DND-41 (cell line): ENCODE results near the gene ANKRD6.
A peak's percentile ranks its signal among the peaks of the same experiment; 100 is the strongest.

Source experiments
- ATAC-seq: fragments of 200-7000 bp; cut with Tn5 transposase; 3 replicates; pipeline ENCODE4 v1.9.1; 2021; ENCODE audit warnings: low read depth; ENCODE audit not compliant: insufficient read depth
- DNase-seq: peaks from one replicate; pipeline ENCODE4 v3.0.0-alpha.2; 2020
- H2AFZ ChIP-seq: 2 replicates; pipeline ENCODE4 v1.6.0; 2012; ENCODE audit warnings: low read depth, low read length
- H3K27ac ChIP-seq: 2 replicates; pipeline ENCODE4 v1.5.1; 2012; ENCODE audit warnings: low read length, inconsistent platforms
- H3K27me3 ChIP-seq: fragments of 200-600 bp; sonication (generic); 2 replicates; pipeline ENCODE4 v1.6.0; 2012; ENCODE audit warnings: low read length, mild to moderate bottlenecking, inconsistent platforms; ENCODE audit not compliant: insufficient read depth, poor library complexity
- H3K36me3 ChIP-seq: 2 replicates; pipeline ENCODE4 v1.5.1; 2012; ENCODE audit warnings: low read length, inconsistent platforms; ENCODE audit not compliant: insufficient read depth
- H3K4me1 ChIP-seq: 2 replicates; pipeline ENCODE4 v1.5.1; 2012; ENCODE audit warnings: mild to moderate bottlenecking, low read length; ENCODE audit not compliant: insufficient read depth
- H3K4me2 ChIP-seq: 2 replicates; pipeline ENCODE4 v1.6.0; 2012; ENCODE audit warnings: mild to moderate bottlenecking, moderate library complexity, low read length, inconsistent platforms; ENCODE audit not compliant: insufficient read depth
- H3K4me3 ChIP-seq, 2 experiments: fragments of 200-600 bp in 1 of 2; shearing (Covaris generic) in 1 of 2; 2 replicates each; pipeline ENCODE4 v1.5.1; 2012 to 2016; ENCODE audit warnings: inconsistent platforms in 2 of 2, low read length in 2 of 2, mild to moderate bottlenecking in 2 of 2, low read depth in 1 of 2, moderate library complexity in 1 of 2
- H3K79me2 ChIP-seq: 2 replicates; pipeline ENCODE4 v1.6.0; 2012; ENCODE audit warnings: low read length, inconsistent platforms; ENCODE audit not compliant: insufficient read depth
- H3K9ac ChIP-seq: 2 replicates; pipeline ENCODE4 v1.6.0; 2012; ENCODE audit warnings: low read depth, mild to moderate bottlenecking, inconsistent platforms, low read length, moderate library complexity
- H3K9me3 ChIP-seq: 2 replicates; pipeline ENCODE4 v1.5.1; 2012; ENCODE audit warnings: low read length, moderate library complexity, mild to moderate bottlenecking, inconsistent platforms; ENCODE audit not compliant: insufficient read depth, severe bottlenecking
- H4K20me1 ChIP-seq: 2 replicates; pipeline ENCODE4 v1.6.0; 2012; ENCODE audit warnings: low read length; ENCODE audit not compliant: insufficient read depth
- CTCF ChIP-seq: IDR thresholded peaks from 2 replicates; pipeline ENCODE4 v1.5.1; 2012; ENCODE audit warnings: borderline replicate concordance, low read length, moderate library complexity, mild to moderate bottlenecking; ENCODE audit not compliant: poor library complexity, severe bottlenecking; ENCODE audit errors: extremely low read depth
- EZH2 ChIP-seq: IDR thresholded peaks from 3 replicates; pipeline ENCODE4 v1.6.1; 2012; ENCODE audit warnings: borderline replicate concordance, low read depth, mild to moderate bottlenecking, moderate library complexity, low read length, inconsistent platforms; ENCODE audit not compliant: severe bottlenecking

Gene ANKRD6

GRCh38 chr6:89591745-89592144 lies 158.8 kb downstream of the ANKRD6 start:
- Histone ChIP-seq H3K9me3 (no peaks in the 10 kb centered on the region), H3K9ac (no peak overlapping the region), H3K4me3 (no peak overlapping the region), H3K27me3 (no peaks in the 10 kb centered on the region), H3K36me3 (no peaks in the 10 kb centered on the region), H3K79me2 (no peaks in the 10 kb centered on the region), H2AFZ (no peak overlapping the region), H4K20me1 (no peaks in the 10 kb centered on the region), H3K27ac (no peak overlapping the region), H3K4me1 (peaks cover 5% of the 10 kb centered on the region; the same call in 1 of the 2 replicates), H3K4me2 (no peak overlapping the region)
- DNase-seq, result no peak
- no peak for ATAC-seq
- TF ChIP-seq EZH2, result no peak
- TF ChIP-seq CTCF, result no peak

GRCh38 chr6:89596056-89596455 lies 163.1 kb downstream of the ANKRD6 start:
- no peaks in the 10 kb centered on the region for H3K36me3 ChIP-seq
- no peak overlapping the region for H3K4me3 ChIP-seq
- H3K4me1 ChIP-seq, result peaks cover 5% of the 10 kb centered on the region; the same call in 1 of the 2 replicates
- ATAC-seq (peak; percentile 69), DNase-seq (no peak)
- no peaks in the 10 kb centered on the region for H3K27me3 ChIP-seq
- peak overlapping the region; percentile 40; the same call in 1 of the 2 replicates for H2AFZ ChIP-seq
- H3K4me2 ChIP-seq, result no peak overlapping the region
- no peak overlapping the region for H3K27ac ChIP-seq
- H3K9me3 ChIP-seq, result no peaks in the 10 kb centered on the region
- TF ChIP-seq CTCF (no peak), EZH2 (no peak)
- no peak overlapping the region for H3K9ac ChIP-seq
- H3K79me2 ChIP-seq, result no peaks in the 10 kb centered on the region
- no peaks in the 10 kb centered on the region for H4K20me1 ChIP-seq

- no peak overlapping the region for H3K4me2 ChIP-seq
- no peaks in the 10 kb centered on the region for H3K36me3 ChIP-seq
- no peak overlapping the region for H3K27ac ChIP-seq
- TF ChIP-seq EZH2 (no peak), CTCF (no peak)
- H3K4me3 ChIP-seq, result no peak overlapping the region
- no peak overlapping the region for H2AFZ ChIP-seq
- no peaks in the 10 kb centered on the region for H4K20me1 ChIP-seq
- no peak overlapping the region for H3K9ac ChIP-seq
- H3K9me3 ChIP-seq, result no peaks in the 10 kb centered on the region
- DNase-seq (no peak), ATAC-seq (no peak)
- peaks cover 5% of the 10 kb centered on the region; the same call in 1 of the 2 replicates for H3K4me1 ChIP-seq
- H3K27me3 ChIP-seq, result no peaks in the 10 kb centered on the region
- H3K79me2 ChIP-seq, result no peaks in the 10 kb centered on the region
Measured at GRCh38 chr6:89596484-89596883, 163.5 kb downstream of the ANKRD6 start.

GRCh38 chr6:89597372-89597771 lies 164.4 kb downstream of the ANKRD6 start:
- Histone ChIP-seq H4K20me1 (no peaks in the 10 kb centered on the region), H3K36me3 (no peaks in the 10 kb centered on the region), H2AFZ (no peak overlapping the region), H3K9me3 (no peaks in the 10 kb centered on the region), H3K27ac (no peak overlapping the region), H3K4me3 (no peak overlapping the region), H3K79me2 (no peaks in the 10 kb centered on the region), H3K27me3 (no peaks in the 10 kb centered on the region), H3K4me2 (no peak overlapping the region), H3K9ac (no peak overlapping the region), H3K4me1 (peaks cover 5% of the 10 kb centered on the region; the same call in 1 of the 2 replicates)
- ATAC-seq, result no peak
- TF ChIP-seq EZH2, result no peak
- no peak for TF ChIP-seq CTCF
- no peak for DNase-seq
